Right lung (tissue), 10 donors: ENCODE measurements around the gene PPP6R1. TPM values are rescaled to one million over a fixed set of nuclear protein-coding genes. Genes with fewer than 3 reads are reported as not detected.

Experiments
- DNase-seq, 2 donors: peaks; one replicate each; pipeline ENCODE4 v3.0.0-alpha.2; 2013
- long read RNA-seq, 8 donors: transcript quantifications; one replicate each; lab custom pipeline, GENCODE V29; 2026
- polyA plus RNA-seq, 5 donors: library from polyadenylated mRNA; unstranded; fragments of 120-200 nt; gene quantifications; one replicate each; pipeline versions ENCODE4 v1.2.1 to v1.2.3, GENCODE V29; 2013; ENCODE audit warnings: inconsistent platforms in 1 of 5, low replicate concordance in 1 of 5; ENCODE audit not compliant: insufficient read length in 5 of 5, insufficient read depth in 1 of 5

Gene PPP6R1, protein sequence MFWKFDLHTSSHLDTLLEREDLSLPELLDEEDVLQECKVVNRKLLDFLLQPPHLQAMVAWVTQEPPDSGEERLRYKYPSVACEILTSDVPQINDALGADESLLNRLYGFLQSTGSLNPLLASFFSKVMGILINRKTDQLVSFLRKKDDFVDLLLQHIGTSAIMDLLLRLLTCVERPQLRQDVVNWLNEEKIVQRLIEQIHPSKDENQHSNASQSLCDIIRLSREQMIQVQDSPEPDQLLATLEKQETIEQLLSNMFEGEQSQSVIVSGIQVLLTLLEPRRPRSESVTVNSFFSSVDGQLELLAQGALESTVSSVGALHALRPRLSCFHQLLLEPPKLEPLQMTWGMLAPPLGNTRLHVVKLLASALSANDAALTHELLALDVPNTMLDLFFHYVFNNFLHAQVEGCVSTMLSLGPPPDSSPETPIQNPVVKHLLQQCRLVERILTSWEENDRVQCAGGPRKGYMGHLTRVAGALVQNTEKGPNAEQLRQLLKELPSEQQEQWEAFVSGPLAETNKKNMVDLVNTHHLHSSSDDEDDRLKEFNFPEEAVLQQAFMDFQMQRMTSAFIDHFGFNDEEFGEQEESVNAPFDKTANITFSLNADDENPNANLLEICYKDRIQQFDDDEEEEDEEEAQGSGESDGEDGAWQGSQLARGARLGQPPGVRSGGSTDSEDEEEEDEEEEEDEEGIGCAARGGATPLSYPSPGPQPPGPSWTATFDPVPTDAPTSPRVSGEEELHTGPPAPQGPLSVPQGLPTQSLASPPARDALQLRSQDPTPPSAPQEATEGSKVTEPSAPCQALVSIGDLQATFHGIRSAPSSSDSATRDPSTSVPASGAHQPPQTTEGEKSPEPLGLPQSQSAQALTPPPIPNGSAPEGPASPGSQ
- 10 to 100 TPM; 28.8 to 46.0 (median 35.3) TPM for polyA plus RNA-seq
- long read RNA-seq, donor 1, partial matches to known transcripts = 0 of 4 reads
- long read RNA-seq, donor 1, other reads (novel, unspliced or antisense) = 0 of 4 reads
- long read RNA-seq, donor 2, partial matches to known transcripts = 0 of 3 reads
- long read RNA-seq, donor 2, other reads (novel, unspliced or antisense) = 0 of 3 reads
- long read RNA-seq, donor 3, partial matches to known transcripts = 0 of 1 reads
- long read RNA-seq, donor 3, other reads (novel, unspliced or antisense) = 0 of 1 reads
- long read RNA-seq, donor 4 = 0 reads
- long read RNA-seq, donor 5, partial matches to known transcripts = 0 of 7 reads
- long read RNA-seq, donor 5, other reads (novel, unspliced or antisense) = 0 of 7 reads
- long read RNA-seq, donor 6, partial matches to known transcripts = 0 of 6 reads
- long read RNA-seq, donor 6, other reads (novel, unspliced or antisense) = 0 of 6 reads
- long read RNA-seq, donor 7, partial matches to known transcripts = 0 of 5 reads
- long read RNA-seq, donor 7, other reads (novel, unspliced or antisense) = 0 of 5 reads
- long read RNA-seq, donor 8, partial matches to known transcripts = 0 of 1 reads
- long read RNA-seq, donor 8, other reads (novel, unspliced or antisense) = 0 of 1 reads

DNA sequence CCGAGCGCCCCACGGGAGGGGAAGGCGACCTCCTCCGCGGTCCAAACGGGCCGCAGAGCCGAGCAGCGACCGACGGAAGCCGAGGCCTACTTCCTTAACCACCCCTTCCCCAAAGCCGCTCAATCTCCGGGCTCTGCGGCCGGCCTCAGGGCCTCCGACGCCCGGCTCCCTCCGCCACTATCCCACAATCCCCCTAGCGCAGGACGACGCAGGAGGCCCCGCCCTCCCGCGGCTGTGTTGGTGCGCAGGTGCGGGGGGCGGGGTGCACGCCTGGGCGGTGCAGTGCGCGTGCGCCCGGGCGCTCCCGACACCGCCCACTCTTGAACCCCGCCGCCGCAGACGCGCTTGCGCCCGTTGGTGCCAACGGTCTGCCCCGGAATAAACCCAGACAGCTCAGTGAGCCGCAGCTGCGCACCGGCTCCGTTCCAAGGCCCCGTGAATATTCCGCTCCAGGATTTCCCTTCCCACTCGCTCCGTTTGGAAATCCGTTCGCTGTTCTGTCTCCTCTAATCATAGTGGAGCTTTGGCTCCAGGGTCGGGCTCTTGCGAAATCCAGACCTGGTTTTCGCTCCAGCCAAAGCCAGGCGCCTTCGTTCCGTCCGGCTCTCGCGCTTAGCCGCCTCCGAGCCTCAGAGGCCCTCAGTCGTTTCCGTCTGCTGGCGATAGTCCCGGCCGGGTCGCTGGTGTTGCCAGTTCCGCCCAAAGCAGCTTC is at the start of gene PPP6R1:
Gene PPP6R1, minus strand, starts transcription at position 190 of the 712 bp plus-strand sequence. CDS start 11,914 bp downstream, outside the sequence.
- DNase-seq = peak; percentile 100

DNA sequence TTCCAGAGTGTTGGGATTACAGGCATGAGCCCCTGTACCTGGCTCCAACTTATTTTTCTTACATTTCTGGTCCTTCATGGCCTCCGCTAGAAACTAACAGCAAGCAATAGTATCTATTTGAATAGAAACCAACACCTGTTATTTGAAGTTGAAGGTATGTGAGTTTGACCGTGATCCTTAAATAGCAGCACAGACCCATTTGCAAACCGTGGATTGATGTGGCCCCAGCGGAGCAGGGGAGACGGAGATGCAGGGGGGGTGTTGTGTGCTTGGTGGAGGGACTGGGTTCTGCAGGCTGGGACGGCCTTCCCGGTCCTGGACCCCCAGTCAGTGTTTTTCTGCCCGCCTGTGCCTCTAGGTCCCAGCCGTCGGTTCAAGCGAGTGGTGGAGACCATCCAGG is 49.5 kb upstream of the PPP6R1 start:
- no peak for DNase-seq

DNA sequence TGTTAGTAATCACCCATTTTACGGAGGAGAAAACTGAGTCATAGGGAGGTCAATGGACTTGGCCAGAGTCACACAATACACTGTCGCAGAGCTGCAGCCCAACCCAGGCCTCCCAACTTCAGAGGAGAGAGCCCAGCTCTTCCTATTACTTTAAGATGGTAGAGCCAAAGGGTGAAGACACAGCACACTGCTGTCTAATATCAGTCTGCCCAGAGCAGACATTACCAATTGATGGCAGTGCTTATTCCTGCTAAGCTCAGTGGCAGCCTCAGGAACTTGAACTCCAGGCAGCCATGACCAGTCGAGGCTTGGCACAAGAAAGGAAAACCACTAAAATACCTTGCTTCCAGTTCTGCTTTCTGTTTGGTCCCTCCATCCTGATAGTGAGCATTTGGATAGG is 47.9 kb upstream of the PPP6R1 start:
- no peak for DNase-seq

DNA sequence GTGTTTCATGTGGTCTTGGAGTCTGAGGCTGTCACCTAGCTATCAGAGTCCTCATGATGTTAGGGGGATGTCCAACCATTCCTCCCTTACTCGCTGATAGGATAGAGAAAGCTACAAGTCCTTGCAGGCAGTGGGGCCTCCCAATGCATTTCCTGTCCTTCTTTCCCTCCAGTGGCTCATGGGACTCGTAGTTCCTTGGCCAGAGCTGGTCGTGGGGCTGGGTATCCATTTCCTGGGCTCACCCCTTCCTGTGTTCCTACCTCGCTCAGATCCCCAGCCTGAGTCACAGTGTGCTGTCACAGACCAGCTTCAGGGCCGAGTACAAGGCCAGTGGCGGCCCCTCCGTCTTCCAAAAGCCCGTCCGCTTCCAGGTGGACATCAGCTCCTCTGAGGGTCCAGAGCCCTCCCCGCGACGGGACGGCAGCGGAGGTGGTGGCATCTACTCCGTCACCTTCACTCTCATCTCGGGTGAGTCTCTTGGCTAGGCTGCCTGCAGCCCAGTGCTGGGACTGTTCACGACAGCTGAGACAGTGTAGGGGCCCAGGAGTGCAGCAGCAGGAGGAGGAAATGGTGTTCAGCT is 47.3 kb upstream of the PPP6R1 start:
- DNase-seq = no peak

DNA sequence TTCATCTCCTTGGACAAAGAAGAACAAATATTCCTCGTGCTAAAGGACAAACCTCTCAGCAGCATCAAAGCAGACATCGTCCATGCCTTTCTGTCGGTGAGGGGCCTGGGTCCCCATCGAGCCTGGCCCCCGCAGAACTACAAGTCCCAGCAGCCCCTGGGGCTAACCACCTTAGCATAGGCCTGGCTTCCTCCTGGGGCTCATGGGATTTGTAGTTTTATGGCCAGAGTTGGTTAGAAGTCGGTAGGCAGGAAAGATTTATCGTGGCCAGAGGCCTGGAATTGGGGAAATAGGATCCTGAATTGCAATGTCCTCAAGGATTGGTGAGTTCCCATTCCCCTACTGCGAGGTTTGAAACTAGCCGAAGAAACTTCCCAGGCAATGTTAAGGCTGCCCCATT is 46.7 kb upstream of the PPP6R1 start:
- no peak for DNase-seq

DNA sequence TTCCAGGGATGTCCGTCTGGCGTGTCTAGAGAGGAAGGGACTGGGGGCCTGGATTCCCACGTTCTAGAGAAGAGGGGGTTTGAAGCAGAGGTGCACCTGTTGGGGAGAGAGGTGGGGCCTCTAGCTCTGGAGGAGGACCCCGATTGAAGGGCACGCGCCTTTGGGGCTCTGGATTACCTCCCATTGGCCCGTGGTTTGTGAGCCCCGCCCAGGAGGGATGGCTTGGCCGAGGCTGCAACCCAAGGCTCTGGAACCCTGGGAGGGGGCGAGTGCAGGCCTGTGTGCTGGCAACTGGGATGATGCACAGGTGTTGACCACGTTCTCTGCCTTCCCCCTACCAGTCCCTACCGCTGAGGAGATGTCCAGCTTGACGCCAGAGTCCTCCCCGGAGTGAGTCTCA is 46.2 kb upstream of the PPP6R1 start:
- no peak for DNase-seq

DNA sequence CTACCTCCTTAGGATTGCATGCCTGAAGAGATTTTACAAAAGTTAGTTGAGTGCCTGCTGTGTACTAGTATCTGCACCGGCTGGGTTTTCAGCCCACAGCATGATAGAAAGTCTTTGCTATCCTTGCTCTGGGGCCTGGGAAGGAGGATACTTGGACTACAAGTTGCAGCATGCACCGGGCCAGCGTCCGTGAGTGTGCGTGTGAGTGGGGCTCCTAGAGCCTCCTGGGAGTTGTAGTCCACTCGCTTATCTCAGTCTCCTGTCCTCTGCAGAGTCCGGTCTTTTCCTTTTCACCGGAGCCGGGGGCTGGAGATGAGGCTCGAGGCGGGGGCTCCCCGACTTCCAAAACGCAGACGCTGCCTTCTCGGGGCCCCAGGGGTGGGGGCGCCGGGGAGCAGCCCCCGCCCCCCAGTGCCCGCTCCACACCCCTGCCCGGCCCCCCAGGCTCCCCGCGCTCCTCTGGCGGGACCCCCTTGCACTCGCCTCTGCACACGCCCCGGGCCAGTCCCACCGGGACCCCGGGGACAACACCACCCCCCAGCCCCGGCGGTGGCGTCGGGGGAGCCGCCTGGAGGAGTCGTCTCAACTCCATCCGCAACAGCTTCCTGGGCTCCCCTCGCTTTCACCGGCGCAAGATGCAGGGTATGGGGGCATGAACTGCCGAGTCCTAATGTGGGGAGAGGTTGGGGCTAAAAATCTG is 45.6 kb upstream of the PPP6R1 start:
- DNase-seq = no peak

DNA sequence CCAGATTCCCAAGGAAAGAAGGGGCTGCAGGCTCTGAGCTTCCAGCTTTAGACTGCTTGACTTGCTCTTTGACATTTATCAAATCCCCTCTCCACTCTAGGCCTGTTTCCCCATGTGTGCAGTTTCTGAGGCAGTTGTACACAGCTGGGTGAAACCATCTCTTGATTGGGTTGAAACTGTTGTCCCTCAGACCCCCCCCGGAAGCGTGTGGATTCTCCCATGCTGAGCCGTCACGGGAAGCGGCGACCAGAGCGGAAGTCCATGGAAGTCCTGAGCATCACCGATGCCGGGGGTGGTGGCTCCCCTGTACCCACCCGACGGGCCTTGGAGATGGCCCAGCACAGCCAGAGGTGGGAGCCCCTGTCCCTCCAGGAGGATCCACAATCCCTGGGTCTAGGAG is 44.7 kb upstream of the PPP6R1 start:
- no peak for DNase-seq

DNA sequence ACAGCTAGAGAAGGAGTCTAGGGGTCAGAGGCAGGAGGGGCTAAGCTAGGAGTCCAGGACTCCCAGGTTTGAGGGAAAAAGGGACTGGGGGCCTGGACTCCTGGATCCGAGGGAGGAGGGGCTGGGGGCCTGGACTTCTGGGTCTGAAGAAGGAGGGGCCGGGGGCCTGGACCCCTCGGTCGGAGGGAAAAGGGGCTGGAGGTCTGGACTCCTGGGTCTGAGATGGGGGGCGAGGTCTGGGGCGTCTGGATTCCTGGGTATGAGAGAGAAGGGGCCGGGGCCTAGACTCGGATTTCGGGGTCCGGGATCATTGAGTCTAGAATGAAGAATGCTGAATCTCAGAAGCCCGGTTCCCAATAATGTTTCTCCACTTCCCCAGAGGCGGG is 43.5 kb upstream of the PPP6R1 start:
- DNase-seq = no peak

DNA sequence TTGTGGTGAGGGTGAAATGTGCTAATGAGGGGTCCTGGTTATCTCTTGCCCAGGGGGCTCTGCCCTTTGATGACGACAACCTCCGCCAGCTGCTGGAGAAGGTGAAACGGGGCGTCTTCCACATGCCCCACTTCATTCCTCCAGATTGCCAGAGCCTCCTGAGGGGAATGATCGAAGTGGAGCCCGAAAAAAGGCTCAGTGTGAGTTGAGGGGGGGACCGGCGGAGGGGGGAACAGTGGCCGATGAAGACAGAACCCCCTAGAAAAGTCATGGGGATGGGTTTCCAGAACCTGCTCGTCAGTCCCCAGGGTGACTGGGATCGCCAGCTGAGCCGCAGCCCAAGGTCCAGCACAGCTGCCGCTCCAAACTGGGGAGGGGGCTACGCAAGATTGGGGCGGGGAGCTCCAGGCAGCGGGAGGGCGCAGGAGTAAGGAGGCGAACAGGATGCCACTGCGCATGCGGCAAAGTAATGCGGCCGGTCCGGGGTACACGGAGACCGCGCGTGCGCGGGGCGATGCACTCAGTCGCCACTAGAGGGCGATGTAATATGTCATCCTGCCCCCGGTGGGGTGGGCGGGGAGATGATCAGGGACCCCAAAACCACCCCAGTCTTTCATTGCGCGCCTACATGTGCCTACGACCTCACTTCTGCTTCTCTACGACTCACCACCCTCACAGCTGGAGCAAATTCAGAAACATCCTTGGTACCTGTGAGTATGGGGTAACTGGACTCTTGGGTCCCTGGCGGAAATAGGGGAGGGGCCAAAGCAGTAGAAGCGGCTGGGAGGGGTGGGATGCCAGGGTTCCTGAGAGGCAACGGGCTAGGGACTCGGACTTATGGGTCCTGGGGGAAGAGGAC is 42.9 kb upstream of the PPP6R1 start:
- peak; percentile 76 to 87 for DNase-seq

DNA sequence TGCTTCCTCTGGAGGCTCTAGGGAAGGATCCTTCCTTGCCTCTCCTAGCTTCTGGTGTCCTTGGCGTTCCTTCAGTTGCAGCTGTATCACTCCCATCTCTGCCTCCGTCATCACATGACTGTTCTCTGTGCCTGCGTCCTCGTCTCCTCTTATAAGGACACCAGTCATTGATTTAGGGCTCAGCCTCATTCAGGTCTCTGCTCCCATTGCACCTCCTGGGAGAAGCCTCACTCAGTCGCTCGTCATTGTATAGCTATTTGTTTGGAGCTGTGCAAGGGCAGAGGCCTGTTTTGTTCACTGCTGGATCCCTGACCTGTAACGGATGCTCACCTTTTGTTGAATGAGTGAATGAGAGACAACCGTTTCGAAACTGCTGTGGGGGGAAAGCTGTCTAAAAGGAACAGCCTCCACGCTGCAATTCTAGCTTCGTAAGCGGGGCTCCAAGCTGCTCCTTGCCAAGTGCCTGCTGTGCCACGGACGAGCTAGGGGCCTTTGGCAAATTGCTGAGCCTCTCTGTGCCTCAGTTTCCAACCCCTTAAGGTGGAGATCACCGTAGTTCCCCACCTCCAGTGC is 42.2 kb upstream of the PPP6R1 start:
- DNase-seq = no peak

DNA sequence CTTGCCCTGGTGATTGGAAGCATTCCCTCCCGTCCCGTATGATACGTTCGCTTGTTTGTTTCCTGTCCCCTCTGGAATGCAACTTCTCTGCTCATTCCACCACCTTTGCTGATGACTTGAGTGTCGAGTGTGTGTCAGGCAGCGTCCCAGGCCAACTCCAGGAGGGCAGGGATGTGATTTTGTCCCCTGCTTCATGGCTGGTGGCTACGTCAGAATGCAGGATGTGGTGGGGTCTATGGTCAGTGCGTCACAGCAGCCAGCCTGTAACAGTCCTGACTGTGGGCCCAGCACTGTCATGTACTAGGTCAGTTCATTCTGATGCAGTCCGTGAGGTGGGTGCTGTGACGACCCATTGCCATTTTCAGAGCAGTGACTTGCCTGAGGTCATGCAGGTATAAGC is 41.2 kb upstream of the PPP6R1 start:
- DNase-seq = no peak

DNA sequence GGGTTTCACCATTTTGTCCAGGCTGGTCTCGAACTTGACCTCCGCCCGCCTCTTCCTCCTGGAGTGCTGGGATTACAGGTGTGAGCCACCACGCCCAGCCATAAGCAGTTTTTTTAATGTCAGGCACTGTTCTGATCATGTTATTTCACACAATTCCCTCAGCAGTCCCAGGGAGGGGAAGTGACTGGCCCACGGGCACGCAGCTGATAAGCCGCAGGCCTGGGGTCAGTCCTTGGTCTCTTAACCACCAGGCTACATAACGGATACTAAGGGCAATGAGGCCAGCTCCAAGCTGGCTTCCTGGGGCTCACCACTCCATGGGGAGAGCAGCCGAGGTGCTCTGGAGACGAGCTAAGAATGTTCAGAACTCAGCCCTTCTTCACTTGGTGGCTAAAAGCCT is 38.5 kb upstream of the PPP6R1 start:
- DNase-seq = no peak

DNA sequence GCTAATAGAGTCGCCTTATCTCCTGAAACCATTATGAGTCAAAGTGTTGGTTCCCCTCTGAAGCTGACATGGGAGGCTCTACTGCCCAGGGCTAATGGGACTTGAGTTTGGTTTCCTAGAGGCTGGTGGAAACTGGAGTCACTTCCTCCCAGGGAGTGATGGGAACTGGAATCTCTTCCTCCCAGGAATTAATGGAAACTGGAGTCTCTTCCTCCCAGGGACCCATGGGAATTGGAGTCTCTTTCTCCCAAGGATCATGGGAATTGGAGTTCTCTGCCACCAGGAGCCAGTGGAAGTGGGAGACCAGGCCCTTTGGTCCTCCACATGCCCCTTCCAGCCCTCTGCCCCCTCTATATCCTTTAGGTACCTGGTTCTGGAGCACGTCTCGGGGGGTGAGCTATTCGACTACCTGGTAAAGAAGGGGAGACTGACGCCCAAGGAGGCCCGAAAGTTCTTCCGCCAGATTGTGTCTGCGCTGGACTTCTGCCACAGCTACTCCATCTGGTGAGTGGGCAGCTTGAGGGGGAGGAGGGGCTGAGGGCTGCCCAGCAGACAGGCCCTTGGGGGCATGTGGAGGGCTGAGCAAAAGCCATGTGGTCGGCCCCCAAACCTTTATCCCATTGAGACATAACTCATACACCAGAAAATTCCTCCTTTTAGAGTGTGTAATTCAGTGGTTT is 30.4 kb upstream of the PPP6R1 start:
- no peak for DNase-seq

DNA sequence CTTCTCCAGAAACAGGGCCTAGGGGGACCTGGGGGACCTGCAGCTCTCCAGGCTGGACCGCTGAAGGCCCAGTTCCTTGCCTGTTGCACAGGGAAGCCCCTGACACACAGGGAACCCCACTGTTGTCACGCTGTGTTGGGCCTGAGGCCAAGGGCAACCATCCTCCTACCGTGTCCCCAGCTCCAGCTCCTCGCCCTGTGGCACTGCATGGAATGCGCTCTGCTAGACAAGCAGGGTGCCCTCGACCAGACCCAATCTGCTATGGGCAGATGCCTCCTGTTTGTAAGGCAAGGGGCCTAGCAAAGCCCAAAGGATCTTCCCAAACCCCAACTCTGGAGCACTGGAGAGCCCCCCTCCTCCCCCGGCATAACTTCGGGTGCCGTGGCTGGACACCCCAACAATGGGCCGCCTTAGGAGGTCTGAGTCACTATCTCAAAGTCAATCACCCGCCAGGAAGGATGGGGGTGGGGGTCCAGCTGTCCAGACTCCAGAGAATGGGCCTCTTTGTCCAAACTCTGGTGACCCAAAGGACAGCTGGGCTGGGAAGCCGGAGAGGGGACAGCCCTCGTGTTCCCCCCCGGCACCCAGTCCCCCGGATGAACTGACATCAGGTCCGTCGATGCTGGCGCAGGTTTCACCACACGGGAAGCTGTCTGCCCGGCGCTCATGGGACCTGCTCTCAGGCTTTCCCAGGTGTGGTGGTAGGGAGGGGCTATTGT is 28.7 kb upstream of the PPP6R1 start:
- DNase-seq = no peak

DNA sequence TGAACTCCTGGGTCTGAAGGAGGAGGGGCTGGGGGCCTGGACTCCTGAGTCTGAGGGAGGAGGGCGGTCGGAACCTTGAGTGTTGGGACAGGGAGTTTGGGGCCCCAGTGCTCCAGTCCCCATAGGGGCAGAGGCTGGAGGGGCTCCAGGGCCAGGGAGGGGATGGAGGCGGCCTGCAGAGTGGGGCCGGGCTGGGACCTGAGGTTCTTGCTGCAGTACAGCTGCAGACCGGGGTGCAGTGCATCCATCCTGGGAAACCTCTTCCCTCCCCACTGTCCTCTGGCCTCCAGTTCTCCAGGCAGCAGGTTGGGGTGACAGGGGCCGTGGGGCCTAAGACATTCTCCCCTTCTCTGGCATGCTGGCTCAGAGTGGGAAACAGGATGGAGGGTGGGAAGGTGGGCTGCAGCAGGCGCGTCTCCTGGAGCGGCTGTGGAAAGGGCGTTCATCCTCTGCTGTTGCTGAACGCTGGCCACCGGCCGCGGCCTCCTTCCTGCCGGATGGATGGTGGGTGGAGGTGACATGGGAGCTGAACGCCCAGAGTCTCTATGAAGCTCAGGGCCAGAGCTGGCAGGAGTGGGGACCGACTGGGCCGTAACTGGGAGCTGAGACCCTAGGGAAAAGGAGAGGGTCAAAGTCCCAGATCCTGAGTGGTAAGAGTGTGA is 26.5 kb upstream of the PPP6R1 start:
- DNase-seq = no peak
